HepG2 (cell line): ENCODE measurements around the gene ACTL6A. TPM values are rescaled to one million over a fixed set of nuclear protein-coding genes. Genes with fewer than 3 reads are reported as not detected.

Experiments
- ATAC-seq: fragments of 200-7000 bp; cut with Tn5 transposase; 3 replicates; pipeline ENCODE4 v1.9.1; 2020; ENCODE audit warnings: mild to moderate bottlenecking, moderate library complexity
- BruUV-seq: library from RNA; stranded (reverse); fragments of 400-500 nt; replicated peaks from 2 replicates; lab custom pipeline; 2021; lab: Mats Ljungman, UMichigan
- CTCF ChIA-PET: fragments of 300-600 bp; formaldehyde crosslinking; extraction: SDS; loops from one replicate; lab custom pipeline; 2021; ENCODE audit warnings: low total read pairs, inconsistent platforms, low intra/inter-chr PET ratio; lab: Yijun Ruan, JAX
- POLR2A ChIA-PET: fragments of 350-600 bp; sonication (Branson Sonifier 250); formaldehyde crosslinking; loops from one replicate; lab custom pipeline; 2020; ENCODE audit warnings: antibody characterized with exemption, inconsistent platforms; lab: Yijun Ruan, JAX
- DNase-seq: peaks from one replicate; pipeline ENCODE4 v3.0.0-alpha.2; 2015; ENCODE audit warnings: low spot score
- FAIRE-seq: peaks from 3 replicates; lab custom pipeline; 2011; peaks lifted over from hg19 to GRCh38; lab: Jason Lieb, UNC
- H2AFZ ChIP-seq: one replicate; pipeline ENCODE4 v1.6.1; 2011; ENCODE audit warnings: low read length, inconsistent platforms
- H3K27ac ChIP-seq: fragments of 300-600 bp; 3 replicates; pipeline ENCODE4 v1.8.0; 2011; ENCODE audit warnings: mixed run types, mild to moderate bottlenecking, mixed read lengths, low read length, inconsistent platforms; ENCODE audit not compliant: insufficient read depth; ENCODE audit errors: extremely low read length
- H3K27me3 ChIP-seq, 2 experiments: fragments of 200-600 bp in 1 of 2; 2 replicates in 1 of 2; 3 replicates in 1 of 2; pipeline versions ENCODE4 v1.6.0 to v1.8.0; 2011; ENCODE audit warnings: low read length in 2 of 2, mild to moderate bottlenecking in 2 of 2, moderate library complexity in 2 of 2, inconsistent platforms in 1 of 2; ENCODE audit not compliant: insufficient read depth in 2 of 2, control insufficient read depth in 1 of 2
- H3K36me3 ChIP-seq, 2 experiments: fragments of 200-600 bp in 1 of 2; replicated peaks in 1 of 2; 2 replicates in 1 of 2; 3 replicates in 1 of 2; pipeline versions ENCODE4 v1.5.1 to v1.8.0; 2011; ENCODE audit warnings: low read length in 2 of 2, inconsistent platforms in 1 of 2; ENCODE audit not compliant: insufficient read depth in 2 of 2, control insufficient read depth in 1 of 2
- H3K4me1 ChIP-seq: 2 replicates; pipeline ENCODE4 v1.5.1; 2012; ENCODE audit warnings: low read length, inconsistent platforms; ENCODE audit not compliant: insufficient read depth
- H3K4me2 ChIP-seq: 2 replicates; pipeline ENCODE4 v1.6.0; 2011; ENCODE audit warnings: low read depth, low read length, inconsistent platforms
- H3K4me3 ChIP-seq, 3 experiments: fragments of 200-600 bp in 1 of 3; sonication (generic), shearing (Covaris generic) in 1 of 3; replicated peaks in 1 of 3; 2 replicates each; pipeline ENCODE4 v1.5.1; 2011 to 2016; ENCODE audit warnings: low read length in 3 of 3, inconsistent platforms in 2 of 3, low read depth in 2 of 3, mild to moderate bottlenecking in 2 of 3, control low read depth in 1 of 3, mixed read lengths in 1 of 3; ENCODE audit not compliant: insufficient read depth in 1 of 3
- H3K79me2 ChIP-seq: one replicate; pipeline ENCODE4 v1.6.1; 2011; ENCODE audit warnings: low read length, inconsistent platforms; ENCODE audit not compliant: insufficient read depth
- H3K9ac ChIP-seq: 2 replicates; pipeline ENCODE4 v1.6.0; 2011; ENCODE audit warnings: mild to moderate bottlenecking, low read depth, low read length, inconsistent platforms; ENCODE audit not compliant: insufficient read depth
- H3K9me3 ChIP-seq: 2 replicates; pipeline ENCODE4 v1.5.1; 2012; ENCODE audit warnings: mild to moderate bottlenecking, low read length
- H4K20me1 ChIP-seq: 2 replicates; pipeline ENCODE4 v1.6.0; 2011; ENCODE audit warnings: inconsistent platforms, mild to moderate bottlenecking, low read length, moderate library complexity; ENCODE audit not compliant: insufficient read depth
- CBX5 ChIP-seq: sonication (generic); formaldehyde crosslinking; IDR thresholded peaks from 2 replicates; pipeline ENCODE4 v1.4.0; 2020; ENCODE audit warnings: missing genetic modification reagents, borderline replicate concordance
- DR1 ChIP-seq: sonication (generic); formaldehyde crosslinking; IDR thresholded peaks from 2 replicates; pipeline ENCODE4 v1.8.0; 2021; ENCODE audit warnings: mild to moderate bottlenecking, missing genetic modification reagents, inconsistent platforms
- FOSL2 ChIP-seq: sonication (generic); formaldehyde crosslinking; IDR thresholded peaks from 2 replicates; pipeline ENCODE4 v1.4.0; 2020; ENCODE audit warnings: missing genetic modification reagents
- GMEB2 ChIP-seq: IDR thresholded peaks from 2 replicates; pipeline ENCODE4 v1.6.1; 2016; ENCODE audit warnings: missing biosample characterization, missing genetic modification reagents, low read depth
- KDM1A ChIP-seq: IDR thresholded peaks from 2 replicates; pipeline ENCODE4 v1.6.1; 2016; ENCODE audit warnings: missing compliant biosample characterization
- MTA1 ChIP-seq: sonication (generic); formaldehyde crosslinking; IDR thresholded peaks from 2 replicates; pipeline ENCODE4 v1.4.0; 2020; ENCODE audit warnings: missing genetic modification reagents, mild to moderate bottlenecking, borderline replicate concordance
- SOX6 ChIP-seq, 2 experiments: fragments of 450-650 bp in 1 of 2; sonication (generic) in 1 of 2; formaldehyde crosslinking in 1 of 2; IDR thresholded peaks; 2 replicates each; pipeline versions ENCODE4 v1.4.0 to v1.6.1; 2017 to 2020; ENCODE audit warnings: antibody characterized with exemption in 1 of 2, mild to moderate bottlenecking in 1 of 2, missing genetic modification reagents in 1 of 2
- THRA ChIP-seq: sonication (generic); formaldehyde crosslinking; IDR thresholded peaks from 2 replicates; pipeline ENCODE4 v1.4.0; 2020; ENCODE audit warnings: missing genetic modification reagents, borderline replicate concordance
- ZBTB33 ChIP-seq: sonication (generic); formaldehyde crosslinking; IDR thresholded peaks from 2 replicates; pipeline ENCODE4 v1.4.0; 2020; ENCODE audit warnings: missing genetic modification reagents
- ZBTB38 ChIP-seq: sonication (generic); formaldehyde crosslinking; IDR thresholded peaks from 2 replicates; pipeline ENCODE4 v1.5.1; 2020; ENCODE audit warnings: mild to moderate bottlenecking, missing genetic modification reagents
- ZNF354B ChIP-seq: sonication (generic); formaldehyde crosslinking; IDR thresholded peaks from 2 replicates; pipeline ENCODE4 v1.8.0; 2022; ENCODE audit warnings: mild to moderate bottlenecking, missing genetic modification reagents
- ZNF639 ChIP-seq: conservative IDR thresholded peaks from 2 replicates; pipeline ENCODE4 v1.6.1; 2018; ENCODE audit warnings: missing genetic modification reagents
- WGBS: methylation state at CpG from one replicate; pipeline ENCODE4 v1.1.6; 2017; ENCODE audit warnings: low lambda C conversion rate; 5-methylcytosine and 5-hydroxymethylcytosine counted together
- in situ Hi-C: cut with HindIII; loops from 2 replicates; pipeline ENCODE4 v1.10.0; 2017; ENCODE audit warnings: low pct_unique_long_range_greater_than_20kb; ENCODE audit not compliant: extremely low pct_ligation_motif_present
- intact Hi-C: fragments of 100-400 bp; cut with micrococcal nuclease; formaldehyde crosslinking; loops from one replicate; pipeline ENCODE4 v1.10.0; 2022; ENCODE audit not compliant: unreplicated experiment
- polyA plus RNA-seq, 8 experiments: library from polyadenylated mRNA; depleted of rRNA in 3 of 8; stranded (reverse) in 7 of 8; unstranded in 1 of 8; fragments of >200 nt; fragmentation: Illumina TruSeq in 4 of 8; extraction: Trizol in 4 of 8; gene quantifications; 2 replicates each; pipeline versions ENCODE4 v1.2.1 to v1.2.3, GENCODE V29; 2011 to 2016; ENCODE audit warnings: low read depth in 4 of 8, missing spikeins in 1 of 8, mixed read lengths in 1 of 8; ENCODE audit not compliant: insufficient read depth in 1 of 8
- total RNA-seq, 5 experiments: library from RNA; depleted of rRNA; stranded (reverse); fragments of >200 nt; fragmentation: Illumina TruSeq; extraction: Trizol; gene quantifications; 2 replicates each; pipeline ENCODE4 v1.2.3, GENCODE V29; 2016; ENCODE audit warnings: low read depth in 1 of 5

The ACTL6A gene
- total and polyA plus RNA-seq, 2 of the 13 experiments (the other 11 are each of a cell fraction or from before 2014, with no cell fraction given) = 58.1 to 84.1 TPM

- in situ Hi-C loops = no loop called here
- Histone ChIP-seq H3K4me3 (no peak overlapping the region), H3K9ac (no peak overlapping the region), H3K79me2 (no peaks in the 10 kb centered on the region), H3K9me3 (no peaks in the 10 kb centered on the region), H4K20me1 (no peaks in the 10 kb centered on the region), H3K36me3 (no peaks in the 10 kb centered on the region), H3K4me1 (peaks cover 13% of the 10 kb centered on the region), H3K27ac (no peak overlapping the region), H3K4me2 (no peak overlapping the region), H2AFZ (no peak overlapping the region), H3K27me3 (peaks cover 0 to 1% of the 10 kb centered on the region in 2 experiments; a peak in 2 of 5 replicates)
- WGBS = 24% methylated on average over 2 of the region's 2 CpGs
- ATAC-seq (no peak), DNase-seq (no peak), FAIRE-seq (no peak)
- TF ChIP-seq ZBTB38 (no peak), SOX6 (IDR thresholded peaks at IDR 0.05) (no peak), SOX6 (CRISPR knock-in tag; IDR thresholded peaks at IDR 0.05) (no peak), CBX5 (CRISPR knock-in tag) (no peak), THRA (no peak), FOSL2 (CRISPR knock-in tag) (no peak), DR1 (no peak), ZNF639 (CRISPR knock-in tag) (no peak), MTA1 (CRISPR knock-in tag) (no peak), ZNF354B (no peak), KDM1A (CRISPR knock-in tag) (no peak), GMEB2 (no peak), ZBTB33 (CRISPR knock-in tag) (no peak)
- BruUV-seq = no TSS peak
- POLR2A ChIA-PET = no interaction called here
- intact Hi-C loops = no loop called here
- CTCF ChIA-PET = no interaction called here
Observed at GRCh38 chr3:179544981-179545645, 17.6 kb upstream of the ACTL6A start.
